Kidney epithelial cell (primary cell): ENCODE measurements around the gene CEP350. TPM values are rescaled to one million over a fixed set of nuclear protein-coding genes. Genes with fewer than 3 reads are reported as not detected.

ENCODE experiments used
- DNase-seq: peaks from one replicate; pipeline ENCODE4 v3.0.0-alpha.2; 2010; ENCODE audit warnings: low read depth
- H3K27me3 ChIP-seq: 2 replicates; pipeline ENCODE4 v1.6.0; 2011; ENCODE audit warnings: low read length; ENCODE audit not compliant: control insufficient read depth, insufficient read depth
- H3K36me3 ChIP-seq: 2 replicates; pipeline ENCODE4 v1.5.1; 2011; ENCODE audit warnings: low read length; ENCODE audit not compliant: control insufficient read depth, insufficient read depth
- H3K4me3 ChIP-seq: 2 replicates; pipeline ENCODE4 v1.5.1; 2011; ENCODE audit warnings: low read depth, mild to moderate bottlenecking, control low read depth, low read length
- total RNA-seq: library from RNA; depleted of rRNA; stranded (reverse); fragments of >200 nt; gene quantifications from 2 replicates; pipeline ENCODE4 v1.2.3, GENCODE V29; 2015
- TF ChIP-seq, protein P1 (sequence below): IDR thresholded peaks from 2 replicates; pipeline ENCODE4 v1.5.1; 2011; ENCODE audit warnings: mild to moderate bottlenecking, moderate library complexity, low read length, control low read depth, inconsistent platforms; ENCODE audit not compliant: insufficient read depth, poor library complexity, severe bottlenecking

CEP350 gene
- total RNA-seq, 1 donor from 2014 or later = 24.9 TPM

DNA sequence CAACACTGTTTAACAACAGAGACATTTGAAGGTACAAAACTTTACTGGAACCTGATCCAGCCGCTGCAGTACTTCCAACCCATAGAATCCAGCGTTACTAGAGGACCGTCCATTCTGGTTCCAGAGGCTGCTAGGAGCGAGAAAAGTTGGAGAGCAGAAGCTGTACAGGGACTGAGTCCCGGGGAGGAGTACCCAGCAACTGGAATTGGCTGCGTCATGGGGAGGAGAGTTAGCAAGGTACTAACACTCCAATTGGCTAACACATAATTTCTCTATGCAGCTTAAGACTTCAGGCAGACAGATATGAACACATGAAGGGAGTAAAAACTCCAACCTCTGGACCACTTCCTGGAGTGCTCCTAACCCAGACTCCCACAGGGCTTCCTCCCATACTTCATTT lies 198.0 kb downstream of the CEP350 start:
- Histone ChIP-seq H3K4me3 (no peak overlapping the region), H3K36me3 (no peaks in the 10 kb centered on the region), H3K27me3 (no peaks in the 10 kb centered on the region)
- no peak for DNase-seq
- TF ChIP-seq, protein P1, sequence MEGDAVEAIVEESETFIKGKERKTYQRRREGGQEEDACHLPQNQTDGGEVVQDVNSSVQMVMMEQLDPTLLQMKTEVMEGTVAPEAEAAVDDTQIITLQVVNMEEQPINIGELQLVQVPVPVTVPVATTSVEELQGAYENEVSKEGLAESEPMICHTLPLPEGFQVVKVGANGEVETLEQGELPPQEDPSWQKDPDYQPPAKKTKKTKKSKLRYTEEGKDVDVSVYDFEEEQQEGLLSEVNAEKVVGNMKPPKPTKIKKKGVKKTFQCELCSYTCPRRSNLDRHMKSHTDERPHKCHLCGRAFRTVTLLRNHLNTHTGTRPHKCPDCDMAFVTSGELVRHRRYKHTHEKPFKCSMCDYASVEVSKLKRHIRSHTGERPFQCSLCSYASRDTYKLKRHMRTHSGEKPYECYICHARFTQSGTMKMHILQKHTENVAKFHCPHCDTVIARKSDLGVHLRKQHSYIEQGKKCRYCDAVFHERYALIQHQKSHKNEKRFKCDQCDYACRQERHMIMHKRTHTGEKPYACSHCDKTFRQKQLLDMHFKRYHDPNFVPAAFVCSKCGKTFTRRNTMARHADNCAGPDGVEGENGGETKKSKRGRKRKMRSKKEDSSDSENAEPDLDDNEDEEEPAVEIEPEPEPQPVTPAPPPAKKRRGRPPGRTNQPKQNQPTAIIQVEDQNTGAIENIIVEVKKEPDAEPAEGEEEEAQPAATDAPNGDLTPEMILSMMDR = no peak

DNA sequence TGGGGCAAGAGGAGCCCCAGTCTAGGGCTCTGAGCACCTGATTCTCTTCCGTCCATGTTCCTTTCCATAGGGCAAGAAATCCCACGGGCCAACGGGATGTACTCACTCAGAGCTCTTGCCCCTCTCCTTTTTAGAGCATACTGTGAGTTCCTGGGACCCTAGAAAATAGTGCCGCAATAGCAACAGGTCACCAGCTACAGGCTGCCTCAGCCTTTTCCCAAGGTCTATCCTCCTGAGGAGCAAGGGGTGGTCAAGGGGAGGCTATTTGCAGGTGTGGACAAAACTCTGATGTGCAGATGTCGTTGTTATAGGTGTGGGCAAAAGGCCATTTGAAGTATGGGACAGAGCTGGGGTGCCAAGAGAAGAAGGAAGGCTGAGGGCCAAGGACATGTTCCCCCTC lies 198.4 kb downstream of the CEP350 start:
- Histone ChIP-seq H3K36me3 (no peaks in the 10 kb centered on the region), H3K27me3 (no peaks in the 10 kb centered on the region), H3K4me3 (no peak overlapping the region)
- TF ChIP-seq, protein P1 = no peak
- DNase-seq = no peak

DNA sequence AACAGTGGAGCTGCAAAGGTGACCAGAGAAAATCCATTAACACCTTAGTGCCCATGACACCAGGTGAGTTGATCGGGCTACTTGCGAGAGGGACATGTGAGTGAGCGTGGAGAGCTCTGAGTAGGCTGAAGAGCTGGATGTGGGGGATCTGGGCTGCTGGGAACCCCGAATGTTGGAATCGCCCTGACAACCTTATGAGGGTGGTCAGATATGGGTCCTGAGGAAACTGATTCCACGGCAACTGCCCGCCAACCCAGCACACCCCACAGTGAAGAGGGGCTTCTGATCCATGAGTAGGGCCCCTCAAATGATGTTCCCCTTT lies 199.4 kb downstream of the CEP350 start:
- H3K27me3 ChIP-seq = no peaks in the 10 kb centered on the region
- H3K36me3 ChIP-seq = no peaks in the 10 kb centered on the region
- DNase-seq = no peak
- peak overlapping the region; percentile 88 for H3K4me3 ChIP-seq
- TF ChIP-seq, protein P1 = no peak

DNA sequence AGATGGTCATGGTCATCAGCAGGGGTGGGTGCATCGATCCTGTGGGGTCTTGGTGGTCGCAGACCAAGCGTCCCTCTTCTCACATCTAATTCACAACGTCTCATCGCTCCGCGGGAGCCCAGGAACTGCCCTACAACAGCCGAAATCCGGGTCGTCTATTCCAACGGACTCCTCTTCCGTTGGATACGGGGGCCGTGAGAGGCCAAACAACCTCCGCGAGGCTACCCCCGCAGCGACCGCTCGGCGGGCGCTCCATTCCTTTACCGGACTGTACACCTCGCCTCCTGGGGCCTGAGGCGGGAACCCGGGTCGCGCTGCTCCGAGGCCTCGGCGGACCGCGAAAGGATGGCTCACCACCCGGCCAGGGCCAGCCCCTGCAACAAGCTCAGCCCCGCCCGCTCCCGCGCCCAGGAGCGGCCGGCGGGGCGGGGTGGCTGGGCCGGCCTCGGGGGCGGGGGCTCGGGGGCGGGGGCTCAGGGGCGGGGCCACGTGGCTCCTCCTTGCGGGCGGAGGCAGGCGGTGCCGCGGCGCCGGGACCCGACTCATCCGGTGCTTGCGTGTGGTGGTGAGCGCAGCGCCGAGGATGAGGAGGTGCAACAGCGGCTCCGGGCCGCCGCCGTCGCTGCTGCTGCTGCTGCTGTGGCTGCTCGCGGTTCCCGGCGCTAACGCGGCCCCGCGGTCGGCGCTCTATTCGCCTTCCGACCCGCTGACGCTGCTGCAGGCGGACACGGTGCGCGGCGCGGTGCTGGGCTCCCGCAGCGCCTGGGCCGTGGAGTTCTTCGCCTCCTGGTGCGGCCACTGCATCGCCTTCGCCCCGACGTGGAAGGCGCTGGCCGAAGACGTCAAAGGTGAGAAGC lies 199.9 kb downstream of the CEP350 start, which contains the start of gene QSOX1:
Gene QSOX1, plus strand, starts transcription at position 545 of the 857 bp plus-strand sequence. Its CDS starts 39 bp downstream, at position 584.
- Histone ChIP-seq H3K27me3 (no peaks in the 10 kb centered on the region), H3K36me3 (no peaks in the 10 kb centered on the region), H3K4me3 (peak within 1 kb of the TSS; percentile 88)
- DNase-seq = no peak
- TF ChIP-seq, protein P1 = no peak

DNA sequence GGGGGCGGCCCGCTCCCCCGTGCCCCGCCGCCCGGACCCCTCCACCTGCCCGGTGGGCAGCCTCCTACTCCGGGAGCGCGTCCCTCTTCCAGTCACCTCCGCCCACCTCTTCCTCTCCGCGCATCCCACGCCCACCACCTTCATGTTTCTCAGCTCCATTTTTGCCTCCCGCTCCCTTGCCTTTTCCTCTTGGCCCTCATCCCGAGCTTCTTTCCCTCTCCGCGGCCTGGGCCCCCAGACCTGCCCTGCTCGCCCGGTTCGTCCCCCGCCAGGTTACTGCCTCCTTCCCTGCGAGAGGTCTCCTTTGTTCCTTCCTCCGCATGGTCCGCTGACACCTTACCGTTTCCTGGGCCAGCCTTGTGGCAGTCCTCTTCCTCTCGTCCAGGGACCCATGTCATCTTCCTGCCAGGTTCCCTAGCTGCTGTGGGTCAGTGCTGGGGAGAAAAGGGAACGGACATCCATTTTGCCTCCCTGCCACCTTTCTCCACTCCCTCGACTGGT lies 200.6 kb downstream of the CEP350 start:
- TF ChIP-seq, protein P1 = no peak
- no peak for DNase-seq
- peak overlapping the region; percentile 88 for H3K4me3 ChIP-seq
- H3K27me3 ChIP-seq = no peaks in the 10 kb centered on the region
- H3K36me3 ChIP-seq = no peaks in the 10 kb centered on the region
